GM12873 (cell line): ENCODE results near the gene ARF3.

Experiments used
- TF ChIP-seq, protein P1 (sequence below): IDR thresholded peaks from 2 replicates; pipeline ENCODE4 v1.5.1; 2012; ENCODE audit warnings: low read depth, mild to moderate bottlenecking, moderate library complexity, low read length, control low read depth; ENCODE audit not compliant: insufficient read depth; ENCODE audit errors: missing control alignments

The ARF3 gene

DNA sequence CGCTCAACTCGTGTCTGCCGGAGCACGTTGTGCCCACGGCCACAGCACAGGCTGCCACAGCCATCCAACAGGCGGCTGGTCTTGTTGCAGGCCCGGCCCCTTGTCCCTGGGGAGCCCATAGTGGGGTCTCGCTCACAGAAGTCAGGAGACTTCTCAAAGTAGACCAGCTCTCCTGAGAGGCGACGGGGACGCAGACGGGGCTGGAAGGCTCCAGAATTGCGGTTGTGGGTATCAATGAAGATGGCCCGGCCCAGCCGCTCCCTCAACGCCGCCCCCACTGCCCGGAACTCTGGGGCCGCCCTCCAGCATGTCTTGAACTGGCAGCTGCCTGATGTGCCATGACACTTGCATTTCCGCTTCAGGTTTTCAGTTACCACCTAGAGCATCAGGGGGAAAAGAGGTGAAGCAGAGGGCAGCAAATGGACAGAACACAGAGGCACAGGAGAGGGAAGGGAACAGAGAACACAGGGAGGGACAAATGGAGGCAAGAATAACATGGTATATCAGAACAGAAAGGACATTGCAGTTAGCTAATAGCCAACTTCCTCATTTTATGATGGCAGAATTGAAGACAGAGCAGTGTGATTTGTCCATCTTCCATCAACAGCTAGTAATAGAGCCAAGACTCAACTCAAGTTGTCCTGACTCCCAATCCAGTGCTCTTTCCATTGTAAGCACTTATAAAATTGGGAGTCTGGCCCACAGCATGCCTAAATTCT, 9.0 kb upstream of the ARF3 start:
- TF ChIP-seq, protein P1, sequence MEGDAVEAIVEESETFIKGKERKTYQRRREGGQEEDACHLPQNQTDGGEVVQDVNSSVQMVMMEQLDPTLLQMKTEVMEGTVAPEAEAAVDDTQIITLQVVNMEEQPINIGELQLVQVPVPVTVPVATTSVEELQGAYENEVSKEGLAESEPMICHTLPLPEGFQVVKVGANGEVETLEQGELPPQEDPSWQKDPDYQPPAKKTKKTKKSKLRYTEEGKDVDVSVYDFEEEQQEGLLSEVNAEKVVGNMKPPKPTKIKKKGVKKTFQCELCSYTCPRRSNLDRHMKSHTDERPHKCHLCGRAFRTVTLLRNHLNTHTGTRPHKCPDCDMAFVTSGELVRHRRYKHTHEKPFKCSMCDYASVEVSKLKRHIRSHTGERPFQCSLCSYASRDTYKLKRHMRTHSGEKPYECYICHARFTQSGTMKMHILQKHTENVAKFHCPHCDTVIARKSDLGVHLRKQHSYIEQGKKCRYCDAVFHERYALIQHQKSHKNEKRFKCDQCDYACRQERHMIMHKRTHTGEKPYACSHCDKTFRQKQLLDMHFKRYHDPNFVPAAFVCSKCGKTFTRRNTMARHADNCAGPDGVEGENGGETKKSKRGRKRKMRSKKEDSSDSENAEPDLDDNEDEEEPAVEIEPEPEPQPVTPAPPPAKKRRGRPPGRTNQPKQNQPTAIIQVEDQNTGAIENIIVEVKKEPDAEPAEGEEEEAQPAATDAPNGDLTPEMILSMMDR, result no peak

DNA sequence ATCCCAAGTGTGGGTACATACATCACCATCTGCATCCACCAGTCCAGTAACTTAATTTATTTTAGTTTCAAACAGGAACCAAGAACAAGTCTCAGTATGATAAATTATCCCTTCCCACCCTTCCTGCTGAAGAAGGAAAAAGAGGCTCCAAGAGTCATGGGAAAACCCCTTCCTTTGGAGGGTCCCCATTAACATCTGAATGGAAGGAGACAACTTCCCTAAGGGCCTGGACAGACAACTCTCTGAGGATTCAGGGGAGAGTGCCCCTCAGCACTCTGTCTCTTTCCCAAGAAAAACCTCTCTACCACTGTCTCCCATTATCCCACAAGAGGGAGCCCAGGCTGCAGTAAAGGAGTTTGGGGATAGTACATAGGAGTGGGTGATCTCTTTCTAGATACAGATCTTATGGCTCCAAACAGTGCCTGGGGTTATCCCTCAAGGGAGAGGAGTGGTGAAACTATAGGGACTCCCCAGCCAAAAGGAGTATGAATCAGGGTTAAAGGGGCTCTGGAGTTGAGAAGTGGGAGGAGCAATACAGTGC, 8.1 kb upstream of the ARF3 start:
- TF ChIP-seq, protein P1, result no peak

DNA sequence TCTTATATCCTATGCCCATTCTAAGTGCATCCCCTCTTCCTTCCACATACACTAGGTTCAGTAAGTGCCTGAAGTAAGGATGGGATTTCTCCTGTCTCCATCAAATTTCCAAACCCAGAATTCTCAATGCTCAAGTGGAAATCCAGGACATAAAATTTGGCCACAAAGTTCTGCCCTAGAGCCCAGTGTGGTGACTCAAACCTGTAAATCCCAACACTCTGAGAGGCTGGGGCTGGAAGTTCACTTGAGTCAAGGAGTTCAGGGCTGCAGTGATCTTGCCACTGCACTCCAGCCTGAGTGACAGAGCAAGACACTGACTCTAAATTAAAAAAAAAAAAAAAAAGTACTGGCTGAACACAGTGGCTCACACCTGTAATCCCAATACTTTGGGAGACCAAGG, 4.5 kb upstream of the ARF3 start:
- TF ChIP-seq, protein P1, result no peak

DNA sequence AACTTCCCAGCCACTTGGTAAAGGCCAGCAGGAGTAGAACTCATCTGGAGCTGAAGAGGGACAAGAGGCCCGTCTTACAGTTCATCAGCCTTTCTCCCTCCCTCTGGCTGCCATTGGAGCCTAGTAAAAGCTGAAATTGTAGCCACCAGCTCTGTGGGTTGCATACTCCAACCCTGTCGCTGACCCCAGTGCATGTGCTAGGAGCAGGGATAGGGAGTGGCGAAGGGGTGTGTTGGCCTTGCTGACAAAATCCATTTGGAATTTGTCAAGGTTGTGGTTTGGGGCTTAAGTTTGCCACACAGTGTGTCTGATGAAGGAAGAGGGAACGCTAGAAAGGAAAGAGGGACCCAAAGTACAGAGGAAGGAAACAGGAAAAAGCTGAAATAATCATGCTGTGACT, 4.0 kb upstream of the ARF3 start:
- TF ChIP-seq, protein P1, result no peak

DNA sequence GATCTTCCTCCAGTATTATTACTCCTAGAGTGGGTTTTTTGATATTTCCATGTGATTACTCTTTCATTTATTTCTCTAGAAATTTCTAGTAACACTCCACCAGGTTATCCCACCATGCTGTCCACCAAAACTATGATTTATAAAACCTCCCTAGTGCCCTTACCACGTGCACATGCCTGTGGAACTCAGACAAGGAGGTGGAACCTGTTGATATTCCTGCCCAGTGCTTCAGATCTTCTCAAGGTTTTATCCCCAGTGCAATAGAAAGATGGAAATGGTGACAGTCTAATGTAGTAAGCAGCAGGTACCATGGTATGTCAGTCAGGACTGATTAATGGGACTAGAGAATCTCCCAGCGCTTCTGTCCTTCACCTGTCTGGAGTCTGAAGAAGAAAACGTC, 3.5 kb upstream of the ARF3 start:
- TF ChIP-seq, protein P1, result no peak

DNA sequence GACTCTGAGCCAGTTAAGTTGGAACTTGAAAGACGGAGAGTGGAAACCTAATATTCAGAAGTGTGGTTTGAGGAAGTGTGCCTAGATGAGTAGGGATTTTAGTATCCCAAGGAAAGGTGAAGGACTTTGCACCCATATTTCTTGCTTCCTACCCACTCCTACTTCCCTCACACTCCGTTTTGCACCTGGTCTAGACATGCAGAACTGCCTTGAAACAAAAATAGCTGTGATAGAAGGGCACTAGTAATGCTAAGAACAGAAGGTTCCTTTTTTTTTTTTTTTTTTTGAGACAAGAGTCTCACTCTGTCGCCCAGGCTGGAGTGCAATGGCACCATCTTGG, 732 bp upstream of the ARF3 start:
- TF ChIP-seq, protein P1, result no peak

DNA sequence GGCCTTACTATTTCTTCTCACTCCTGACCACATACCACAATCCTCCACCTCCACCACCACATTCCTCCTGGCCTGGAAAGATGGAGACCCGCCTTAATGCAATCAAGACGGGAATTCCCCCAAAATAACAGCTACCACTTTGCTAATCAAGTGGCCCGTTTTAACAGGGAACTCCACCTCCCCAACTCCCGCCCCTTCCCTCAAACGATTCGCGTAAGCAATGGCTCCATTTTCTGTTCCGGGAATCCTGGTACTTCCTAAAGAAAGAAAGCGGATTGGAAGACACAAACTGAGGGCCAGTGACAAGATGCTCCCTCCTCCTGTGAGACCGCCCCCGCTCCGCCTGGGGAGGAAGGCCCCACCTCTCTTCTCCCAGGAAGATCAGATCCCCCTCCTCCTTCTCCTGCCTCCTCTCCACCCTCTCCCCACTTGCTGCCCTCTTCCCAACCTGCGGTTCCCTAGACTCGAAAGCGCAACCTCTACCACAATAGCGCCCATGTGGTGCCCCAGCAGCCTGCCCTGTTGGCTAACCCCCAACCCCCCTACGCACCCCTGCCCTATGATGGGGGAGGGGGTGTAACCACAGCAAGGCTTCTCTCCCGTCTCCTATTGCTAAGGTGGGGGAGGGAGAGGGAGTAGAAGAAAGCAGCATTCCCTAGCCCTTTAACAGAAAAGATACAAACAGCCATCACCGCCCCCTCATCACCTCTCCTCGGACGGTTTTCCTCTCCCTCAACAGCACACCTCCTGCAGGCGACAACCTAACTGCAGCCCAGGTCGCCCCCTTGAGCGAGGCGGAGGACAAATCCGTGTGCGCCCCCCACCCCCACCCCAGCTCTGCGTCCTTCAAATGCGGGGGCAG, 777 bp downstream of the ARF3 start:
- TF ChIP-seq, protein P1, result peak; percentile 21
